Loucy (cell line): ENCODE data around the gene ZNF581.

Experiments
- H2AFZ ChIP-seq: fragments of 200-600 bp; sonication (generic); 2 replicates; pipeline ENCODE4 v1.6.0; 2016; ENCODE audit warnings: antibody characterized with exemption, mild to moderate bottlenecking, low read length, moderate library complexity
- H3F3A ChIP-seq: fragments of 200-600 bp; 2 replicates; pipeline ENCODE4 v1.6.0; 2016; ENCODE audit warnings: antibody characterized with exemption, low read depth, mild to moderate bottlenecking
- H3K27me3 ChIP-seq: fragments of 200-600 bp; sonication (generic); 2 replicates; pipeline ENCODE4 v1.6.1; 2014; ENCODE audit warnings: low read length, mild to moderate bottlenecking; ENCODE audit not compliant: insufficient read depth, poor library complexity, severe bottlenecking
- H3K36me3 ChIP-seq: fragments of 200-600 bp; sonication (generic); 2 replicates; pipeline ENCODE4 v1.6.1; 2016; ENCODE audit warnings: low read length; ENCODE audit not compliant: insufficient read depth
- H3K4me1 ChIP-seq: fragments of 200-600 bp; sonication (generic); 2 replicates; pipeline ENCODE4 v1.5.1; 2014; ENCODE audit warnings: low read length, mild to moderate bottlenecking; ENCODE audit not compliant: insufficient read depth, poor library complexity, severe bottlenecking
- H3K4me2 ChIP-seq: fragments of 200-600 bp; sonication (generic); 2 replicates; pipeline ENCODE4 v1.6.0; 2014; ENCODE audit warnings: antibody characterized with exemption, low read length, low read depth, mild to moderate bottlenecking; ENCODE audit not compliant: poor library complexity, severe bottlenecking
- H3K4me3 ChIP-seq: fragments of 200-600 bp; sonication (generic); 2 replicates; pipeline ENCODE4 v1.5.1; 2014; ENCODE audit warnings: low read length, mild to moderate bottlenecking, mixed read lengths; ENCODE audit not compliant: poor library complexity, severe bottlenecking
- H3K79me2 ChIP-seq: fragments of 200-600 bp; sonication (generic); 2 replicates; pipeline ENCODE4 v1.6.1; 2014; ENCODE audit warnings: low read length; ENCODE audit not compliant: insufficient read depth
- H3K9ac ChIP-seq: fragments of 200-600 bp; sonication (generic); 2 replicates; pipeline ENCODE4 v1.6.0; 2014; ENCODE audit warnings: mild to moderate bottlenecking, low read depth, low read length, moderate library complexity; ENCODE audit not compliant: poor library complexity, severe bottlenecking
- H3K9me2 ChIP-seq: fragments of 200-600 bp; sonication (generic); replicated peaks from 2 replicates; pipeline ENCODE4 v1.6.1; 2016; ENCODE audit warnings: low read depth, low read length, mixed read lengths
- H3K9me3 ChIP-seq: fragments of 200-600 bp; sonication (generic); 2 replicates; pipeline ENCODE4 v1.6.1; 2014; ENCODE audit warnings: mild to moderate bottlenecking, antibody characterized with exemption, low read length, low read depth; ENCODE audit not compliant: insufficient read depth
- H4K20me1 ChIP-seq: fragments of 200-600 bp; sonication (generic); 2 replicates; pipeline ENCODE4 v1.6.0; 2014; ENCODE audit warnings: antibody characterized with exemption, low read length, mild to moderate bottlenecking; ENCODE audit not compliant: insufficient read depth, poor library complexity, severe bottlenecking
- CTCF ChIP-seq: fragments of 200-600 bp; sonication (generic); conservative IDR thresholded peaks from 2 replicates; pipeline ENCODE4 v1.5.1; 2014; ENCODE audit warnings: mild to moderate bottlenecking, antibody characterized with exemption, low read length
- EZH2phosphoT487 ChIP-seq: fragments of 200-600 bp; IDR thresholded peaks from 2 replicates; pipeline ENCODE4 v1.6.1; 2018; ENCODE audit warnings: antibody characterized with exemption, mild to moderate bottlenecking, moderate library complexity, borderline replicate concordance

The ZNF581 gene

GRCh38 chr19:55613930-55614710, 29.3 kb upstream of the ZNF581 start:
- H3K36me3 ChIP-seq, result peaks cover 14% of the 10 kb centered on the region; the same call in 1 of the 2 replicates
- H2AFZ ChIP-seq, result no peak overlapping the region
- H3K9me3 ChIP-seq, result no peaks in the 10 kb centered on the region
- no peaks in the 10 kb centered on the region for H3F3A ChIP-seq
- no peak overlapping the region for H3K4me3 ChIP-seq
- TF ChIP-seq EZH2phosphoT487 (no peak), CTCF (no peak)
- peaks cover 26% of the 10 kb centered on the region for H3K79me2 ChIP-seq
- H3K4me2 ChIP-seq, result no peak overlapping the region
- no peaks in the 10 kb centered on the region for H3K9me2 ChIP-seq
- peaks cover 2% of the 10 kb centered on the region for H3K4me1 ChIP-seq
- no peaks in the 10 kb centered on the region for H3K27me3 ChIP-seq
- H3K9ac ChIP-seq, result no peak overlapping the region
- peaks cover 13% of the 10 kb centered on the region for H4K20me1 ChIP-seq

- TF ChIP-seq CTCF (no peak), EZH2phosphoT487 (no peak)
- no peaks in the 10 kb centered on the region for H3F3A ChIP-seq
- peaks cover 14% of the 10 kb centered on the region; the same call in 1 of the 2 replicates for H3K36me3 ChIP-seq
- no peaks in the 10 kb centered on the region for H3K4me1 ChIP-seq
- H3K9ac ChIP-seq, result no peak overlapping the region
- H3K27me3 ChIP-seq, result no peaks in the 10 kb centered on the region
- H3K4me2 ChIP-seq, result no peak overlapping the region
- H3K9me3 ChIP-seq, result no peaks in the 10 kb centered on the region
- H3K4me3 ChIP-seq, result no peak overlapping the region
- H2AFZ ChIP-seq, result no peak overlapping the region
- H3K79me2 ChIP-seq, result peaks cover 17% of the 10 kb centered on the region; the same call in 1 of the 2 replicates
- peaks cover 8% of the 10 kb centered on the region for H4K20me1 ChIP-seq
- no peaks in the 10 kb centered on the region for H3K9me2 ChIP-seq
Measured at GRCh38 chr19:55614711-55615542, 28.5 kb upstream of the ZNF581 start.

GRCh38 chr19:55615543-55616394, 27.7 kb upstream of the ZNF581 start:
- H3K9me3 ChIP-seq, result no peaks in the 10 kb centered on the region
- no peaks in the 10 kb centered on the region for H3K27me3 ChIP-seq
- H3K36me3 ChIP-seq, result peaks cover 14% of the 10 kb centered on the region; the same call in 1 of the 2 replicates
- H3K9ac ChIP-seq, result no peak overlapping the region
- no peaks in the 10 kb centered on the region for H3K9me2 ChIP-seq
- H3F3A ChIP-seq, result no peaks in the 10 kb centered on the region
- no peak overlapping the region for H3K4me3 ChIP-seq
- no peak overlapping the region for H2AFZ ChIP-seq
- peaks cover 8% of the 10 kb centered on the region for H4K20me1 ChIP-seq
- peaks cover 17% of the 10 kb centered on the region; the same call in 1 of the 2 replicates for H3K79me2 ChIP-seq
- H3K4me1 ChIP-seq, result peaks cover 6% of the 10 kb centered on the region
- TF ChIP-seq EZH2phosphoT487 (no peak), CTCF (no peak)
- H3K4me2 ChIP-seq, result no peak overlapping the region
